GM18861 (cell line): ENCODE results near the gene SUPT5H.

ENCODE experiments used
- ATAC-seq: cut with Tn5 transposase; IDR thresholded peaks from one replicate; pipeline ENCODE4 v1.9.1; 2021; ENCODE audit not compliant: unreplicated experiment

SUPT5H gene

DNA sequence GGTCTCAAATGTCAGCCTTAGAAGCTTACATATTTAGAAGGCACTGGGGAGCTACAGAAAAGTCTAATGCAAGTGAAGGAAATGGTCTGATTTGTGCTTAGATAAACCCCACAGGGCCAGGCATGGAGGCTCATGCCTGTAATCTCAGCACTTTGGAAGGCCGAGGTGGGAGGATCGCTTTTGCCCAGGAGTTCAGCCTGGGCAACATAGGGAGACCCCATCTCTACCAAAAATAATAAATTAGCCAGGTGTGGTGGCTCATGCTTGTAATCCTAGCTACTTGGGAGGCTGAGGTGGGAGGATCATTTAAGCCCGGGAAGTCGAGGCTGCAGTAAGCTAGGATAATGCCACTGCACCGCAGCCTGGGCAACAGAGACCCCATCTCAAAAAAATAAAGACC, 50.7 kb downstream of the SUPT5H start:
- no peak for ATAC-seq

DNA sequence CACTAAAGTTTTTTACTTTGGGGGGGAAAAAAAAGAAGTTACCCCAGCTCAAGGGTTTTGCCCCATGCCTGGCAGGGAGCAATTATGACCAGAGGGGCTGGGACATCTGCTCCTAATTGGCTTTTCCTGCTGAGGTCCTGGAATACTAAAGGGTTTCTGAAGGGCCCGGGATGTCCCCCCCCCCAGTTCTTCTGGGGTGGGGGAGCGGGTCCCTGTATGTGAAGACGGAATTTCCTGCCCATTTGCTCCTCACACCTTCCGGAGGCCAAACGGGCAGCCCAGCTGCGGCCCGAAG, 52.3 kb downstream of the SUPT5H start:
- no peak for ATAC-seq

DNA sequence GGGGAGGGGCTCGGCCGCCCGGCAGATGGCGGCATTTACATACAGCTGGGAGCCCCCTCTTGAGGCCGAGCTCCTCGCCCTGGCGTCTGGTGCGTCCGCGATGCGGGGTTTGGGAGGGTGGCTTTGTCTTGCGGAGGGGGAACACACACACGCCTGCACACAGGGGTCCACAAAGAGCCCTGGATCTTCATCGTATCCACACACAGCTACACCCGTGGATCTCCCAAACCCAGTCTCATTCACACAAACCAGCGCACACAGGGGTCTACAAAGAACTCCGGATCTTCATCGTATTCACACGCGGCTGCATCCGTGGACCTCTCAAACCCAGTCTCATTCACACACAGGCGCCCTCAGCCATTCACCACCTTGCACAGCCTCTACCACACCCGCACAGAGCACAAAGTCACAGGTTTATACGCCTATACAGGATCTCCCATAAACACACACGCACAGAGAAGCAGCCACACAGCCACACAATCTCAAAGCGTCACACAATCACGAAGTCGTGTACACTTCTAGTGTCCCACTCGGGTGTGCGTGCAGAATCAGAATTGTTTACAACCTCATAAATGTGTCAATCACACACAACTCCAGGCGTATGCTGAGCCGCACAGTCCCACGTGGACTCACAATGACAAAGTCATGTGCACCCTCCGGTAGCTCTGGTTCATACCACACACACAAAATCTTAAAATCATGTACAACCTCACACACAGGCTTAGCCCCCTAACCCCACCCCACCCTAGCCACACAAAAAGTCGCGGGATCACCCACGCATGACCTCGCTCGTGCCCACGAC, 52.8 kb downstream of the SUPT5H start:
- ATAC-seq = no peak

DNA sequence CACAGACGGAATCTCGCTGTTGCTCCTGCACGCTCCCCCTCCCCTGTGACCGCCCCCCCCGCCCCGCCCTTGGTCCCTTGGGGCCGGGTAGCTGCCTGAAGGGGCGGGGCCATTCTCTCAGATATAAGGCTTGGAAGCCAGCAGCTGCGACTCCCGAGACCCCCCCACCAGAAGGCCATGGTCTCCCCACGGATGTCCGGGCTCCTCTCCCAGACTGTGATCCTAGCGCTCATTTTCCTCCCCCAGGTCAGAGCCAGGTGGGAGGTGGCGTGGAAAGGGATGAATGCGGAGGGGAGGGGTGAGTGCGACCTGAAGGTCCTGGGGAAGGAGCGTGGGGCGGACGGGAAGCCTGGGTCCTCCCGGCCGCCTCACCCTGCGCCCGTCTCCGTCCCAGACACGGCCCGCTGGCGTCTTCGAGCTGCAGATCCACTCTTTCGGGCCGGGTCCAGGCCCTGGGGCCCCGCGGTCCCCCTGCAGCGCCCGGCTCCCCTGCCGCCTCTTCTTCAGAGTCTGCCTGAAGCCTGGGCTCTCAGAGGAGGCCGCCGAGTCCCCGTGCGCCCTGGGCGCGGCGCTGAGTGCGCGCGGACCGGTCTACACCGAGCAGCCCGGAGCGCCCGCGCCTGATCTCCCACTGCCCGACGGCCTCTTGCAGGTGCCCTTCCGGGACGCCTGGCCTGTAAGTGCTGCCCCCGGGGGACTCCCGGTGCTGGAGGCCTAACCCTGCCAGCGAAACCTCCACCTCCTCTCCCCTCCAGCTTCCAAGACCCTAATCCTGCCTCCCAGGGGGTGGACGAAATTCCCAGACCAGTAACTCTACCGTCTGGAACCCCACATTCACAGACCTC, 53.6 kb downstream of the SUPT5H start, which contains the start of gene DLL3:
Gene DLL3 (plus strand): TSS at position 150 of the 845 bp plus-strand sequence. CDS start 28 bp downstream, at position 178.
- ATAC-seq = no peak

DNA sequence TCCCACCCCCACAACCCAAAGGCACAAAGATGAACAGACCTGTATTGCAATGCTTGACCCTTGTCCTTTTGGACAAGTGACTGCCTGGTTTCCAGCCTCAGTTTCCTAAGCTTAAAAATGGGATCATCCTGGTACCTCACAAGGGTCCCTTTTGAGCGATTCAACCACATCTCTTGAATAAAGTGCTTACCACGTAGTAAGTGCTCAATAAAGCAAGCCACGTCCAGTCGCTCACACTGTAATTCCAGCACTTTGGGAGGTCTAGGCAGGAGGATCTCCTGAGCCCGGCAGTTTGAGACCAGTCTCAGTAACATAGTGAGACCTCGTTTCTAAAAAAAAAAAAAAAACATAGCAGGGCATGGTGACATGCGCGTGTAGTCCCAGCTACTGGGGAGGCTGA, 54.5 kb downstream of the SUPT5H start:
- ATAC-seq = no peak

DNA sequence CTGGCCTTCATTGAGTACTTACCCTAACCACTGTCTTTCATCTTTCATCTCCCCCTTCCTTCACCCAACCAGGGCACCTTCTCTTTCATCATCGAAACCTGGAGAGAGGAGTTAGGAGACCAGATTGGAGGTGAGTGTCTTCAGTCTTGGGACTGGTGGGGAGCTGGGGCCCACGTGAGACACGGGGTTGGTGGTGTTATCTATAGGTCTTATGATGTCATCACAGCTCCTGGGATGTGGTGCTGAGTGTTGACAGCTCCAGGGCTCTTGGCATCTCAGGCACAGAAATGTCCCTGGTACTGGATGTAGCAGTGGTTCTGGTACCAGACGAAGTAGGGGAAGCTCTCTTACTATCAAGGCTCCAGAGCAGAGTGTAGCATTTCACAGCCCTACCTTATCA, 55.2 kb downstream of the SUPT5H start:
- no peak for ATAC-seq

DNA sequence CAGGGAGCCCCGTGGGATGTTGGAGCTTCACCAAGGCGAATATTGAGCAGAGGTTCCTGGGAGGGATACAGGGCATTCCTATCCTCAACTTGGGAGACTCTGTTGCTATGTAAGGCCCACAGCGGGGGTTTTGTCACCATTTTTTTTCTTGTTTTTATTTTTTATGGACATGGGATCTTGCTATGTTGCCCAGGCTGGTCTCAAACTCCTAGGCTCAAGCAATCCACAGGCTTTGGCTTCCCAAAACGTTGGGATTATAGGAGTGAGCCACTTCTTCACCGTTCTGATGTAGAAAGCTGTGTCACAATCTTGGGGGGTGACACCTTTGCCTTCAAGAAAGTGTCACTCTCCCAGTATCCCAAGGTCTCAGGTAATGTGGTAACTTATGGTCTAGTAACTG, 56.0 kb downstream of the SUPT5H start:
- ATAC-seq = no peak

DNA sequence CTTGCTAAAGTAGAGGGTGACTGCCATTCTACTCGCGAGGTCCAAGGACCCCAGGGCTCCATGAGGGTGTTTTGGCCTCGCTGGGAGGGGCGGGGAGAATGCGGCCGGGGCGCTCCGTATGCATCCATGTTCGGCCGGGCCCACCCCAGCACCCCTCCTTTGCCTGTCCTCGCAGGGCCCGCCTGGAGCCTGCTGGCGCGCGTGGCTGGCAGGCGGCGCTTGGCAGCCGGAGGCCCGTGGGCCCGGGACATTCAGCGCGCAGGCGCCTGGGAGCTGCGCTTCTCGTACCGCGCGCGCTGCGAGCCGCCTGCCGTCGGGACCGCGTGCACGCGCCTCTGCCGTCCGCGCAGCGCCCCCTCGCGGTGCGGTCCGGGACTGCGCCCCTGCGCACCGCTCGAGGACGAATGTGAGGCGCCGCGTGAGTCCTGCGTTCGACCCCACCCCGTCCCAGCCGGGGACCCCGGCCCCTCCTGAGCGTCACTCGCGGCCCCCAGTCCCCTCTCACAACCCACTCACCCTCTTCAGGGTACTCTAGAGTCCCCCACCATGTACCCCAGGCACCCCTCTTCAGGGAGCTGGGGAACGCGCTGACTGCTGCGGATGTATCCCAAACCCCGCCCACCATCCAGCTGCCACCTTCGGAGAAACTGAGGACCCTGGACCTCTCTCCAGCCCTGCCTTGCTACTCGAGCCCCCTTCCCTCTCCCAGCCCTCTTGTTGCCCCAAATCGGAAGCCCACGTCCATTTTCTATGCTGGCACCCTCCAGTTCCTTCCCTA, 57.4 kb downstream of the SUPT5H start:
- no peak for ATAC-seq

DNA sequence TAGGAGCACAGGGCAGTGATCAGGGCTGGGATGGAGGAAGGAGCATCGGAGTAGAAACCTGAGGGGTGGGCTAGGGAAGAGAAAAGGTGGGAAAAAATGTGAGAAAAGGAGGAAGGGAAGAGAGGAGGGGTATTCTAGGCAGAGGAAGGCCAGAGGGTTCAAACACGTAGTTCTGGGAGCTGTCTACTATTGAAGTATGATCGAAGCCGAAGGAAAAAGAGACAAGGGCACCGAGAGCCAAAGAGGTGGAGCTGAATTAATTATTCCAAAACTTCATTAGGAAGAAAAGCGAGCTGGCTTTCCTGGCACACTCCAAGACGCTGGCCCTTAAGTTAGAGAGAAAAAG, 61.2 kb downstream of the SUPT5H start:
- ATAC-seq = no peak

DNA sequence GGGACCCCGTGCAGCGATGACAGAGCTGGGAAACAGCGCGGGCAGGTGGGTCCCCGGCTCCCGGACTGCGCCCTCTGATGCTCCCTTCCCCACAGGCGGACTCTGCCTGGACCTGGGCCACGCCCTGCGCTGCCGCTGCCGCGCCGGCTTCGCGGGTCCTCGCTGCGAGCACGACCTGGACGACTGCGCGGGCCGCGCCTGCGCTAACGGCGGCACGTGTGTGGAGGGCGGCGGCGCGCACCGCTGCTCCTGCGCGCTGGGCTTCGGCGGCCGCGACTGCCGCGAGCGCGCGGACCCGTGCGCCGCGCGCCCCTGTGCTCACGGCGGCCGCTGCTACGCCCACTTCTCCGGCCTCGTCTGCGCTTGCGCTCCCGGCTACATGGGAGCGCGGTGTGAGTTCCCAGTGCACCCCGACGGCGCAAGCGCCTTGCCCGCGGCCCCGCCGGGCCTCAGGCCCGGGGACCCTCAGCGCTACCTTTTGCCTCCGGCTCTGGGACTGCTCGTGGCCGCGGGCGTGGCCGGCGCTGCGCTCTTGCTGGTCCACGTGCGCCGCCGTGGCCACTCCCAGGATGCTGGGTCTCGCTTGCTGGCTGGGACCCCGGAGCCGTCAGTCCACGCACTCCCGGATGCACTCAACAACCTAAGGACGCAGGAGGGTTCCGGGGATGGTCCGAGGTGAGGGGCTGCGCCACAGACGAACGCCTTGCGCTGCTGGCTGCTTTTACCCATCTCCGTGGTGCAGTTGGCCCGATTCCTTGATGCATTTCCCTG, 61.7 kb downstream of the SUPT5H start:
- no peak for ATAC-seq

DNA sequence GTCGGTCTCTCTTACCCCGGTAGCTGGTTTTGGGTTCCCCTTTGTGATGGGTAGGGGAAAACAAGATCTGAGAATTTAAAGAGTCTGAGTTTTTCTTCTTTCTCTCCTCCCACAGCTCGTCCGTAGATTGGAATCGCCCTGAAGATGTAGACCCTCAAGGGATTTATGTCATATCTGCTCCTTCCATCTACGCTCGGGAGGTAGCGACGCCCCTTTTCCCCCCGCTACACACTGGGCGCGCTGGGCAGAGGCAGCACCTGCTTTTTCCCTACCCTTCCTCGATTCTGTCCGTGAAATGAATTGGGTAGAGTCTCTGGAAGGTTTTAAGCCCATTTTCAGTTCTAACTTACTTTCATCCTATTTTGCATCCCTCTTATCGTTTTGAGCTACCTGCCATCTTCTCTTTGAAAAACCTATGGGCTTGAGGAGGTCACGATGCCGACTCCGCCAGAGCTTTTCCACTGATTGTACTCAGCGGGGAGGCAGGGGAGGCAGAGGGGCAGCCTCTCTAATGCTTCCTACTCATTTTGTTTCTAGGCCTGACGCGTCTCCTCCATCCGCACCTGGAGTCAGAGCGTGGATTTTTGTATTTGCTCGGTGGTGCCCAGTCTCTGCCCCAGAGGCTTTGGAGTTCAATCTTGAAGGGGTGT, 62.5 kb downstream of the SUPT5H start:
- no peak for ATAC-seq

DNA sequence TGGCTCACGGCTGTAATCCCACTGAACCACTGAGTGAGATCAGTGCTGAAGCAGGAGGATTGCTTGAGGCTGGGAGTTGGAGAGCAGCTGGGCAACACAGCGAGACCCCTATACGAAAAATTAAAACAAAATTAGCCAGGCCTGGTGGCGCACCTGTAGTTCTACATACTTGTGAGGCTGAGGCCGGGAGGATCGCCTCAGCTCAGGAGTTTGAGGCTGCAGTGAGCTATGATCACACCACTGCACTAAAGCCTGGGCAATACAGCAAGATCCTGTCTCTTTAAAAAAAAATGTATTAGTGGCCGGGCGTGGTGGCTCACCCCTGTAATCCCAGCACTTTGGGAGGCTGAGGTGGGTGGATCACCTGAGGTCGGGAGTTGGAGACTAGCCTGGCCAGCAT, 63.2 kb downstream of the SUPT5H start:
- ATAC-seq = no peak

DNA sequence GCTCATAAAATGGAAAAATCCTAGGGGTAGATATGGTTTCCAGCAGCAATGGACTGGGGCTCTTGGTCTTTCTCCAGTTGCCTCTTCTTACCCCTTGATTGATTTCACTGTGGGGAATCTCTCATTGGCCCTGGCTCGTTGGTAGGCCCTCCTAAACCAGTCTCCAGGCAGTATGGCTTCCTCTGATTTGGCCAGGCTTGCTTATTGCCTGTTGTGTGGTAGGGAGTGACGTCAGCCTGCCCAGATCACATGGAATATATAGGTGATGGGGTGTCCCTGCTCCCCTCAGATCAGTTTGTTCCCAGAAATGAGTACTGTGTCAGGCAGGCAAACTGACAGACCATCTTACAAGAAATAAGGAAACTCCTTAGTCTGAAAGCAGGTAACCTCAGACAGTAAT, 63.9 kb downstream of the SUPT5H start:
- no peak for ATAC-seq

DNA sequence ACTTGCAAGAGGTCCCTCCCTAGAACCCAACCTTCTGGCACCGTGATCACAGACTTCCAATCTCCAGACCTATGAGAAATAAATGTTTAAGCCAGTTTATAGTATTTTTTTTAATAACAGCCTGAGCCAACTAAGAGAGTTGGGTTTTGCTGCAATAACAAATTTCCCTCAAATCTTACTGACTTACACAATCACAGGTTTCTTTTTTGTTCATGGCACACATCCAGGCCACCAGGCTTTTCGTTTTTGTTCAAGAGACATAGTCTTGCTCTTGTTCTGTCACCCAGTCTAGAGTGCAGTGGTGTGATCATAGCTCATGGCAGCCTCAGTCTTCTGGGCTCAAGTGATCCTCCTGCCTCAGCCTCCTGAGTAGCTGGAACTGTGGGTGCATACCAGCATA, 67.6 kb downstream of the SUPT5H start:
- no peak for ATAC-seq

DNA sequence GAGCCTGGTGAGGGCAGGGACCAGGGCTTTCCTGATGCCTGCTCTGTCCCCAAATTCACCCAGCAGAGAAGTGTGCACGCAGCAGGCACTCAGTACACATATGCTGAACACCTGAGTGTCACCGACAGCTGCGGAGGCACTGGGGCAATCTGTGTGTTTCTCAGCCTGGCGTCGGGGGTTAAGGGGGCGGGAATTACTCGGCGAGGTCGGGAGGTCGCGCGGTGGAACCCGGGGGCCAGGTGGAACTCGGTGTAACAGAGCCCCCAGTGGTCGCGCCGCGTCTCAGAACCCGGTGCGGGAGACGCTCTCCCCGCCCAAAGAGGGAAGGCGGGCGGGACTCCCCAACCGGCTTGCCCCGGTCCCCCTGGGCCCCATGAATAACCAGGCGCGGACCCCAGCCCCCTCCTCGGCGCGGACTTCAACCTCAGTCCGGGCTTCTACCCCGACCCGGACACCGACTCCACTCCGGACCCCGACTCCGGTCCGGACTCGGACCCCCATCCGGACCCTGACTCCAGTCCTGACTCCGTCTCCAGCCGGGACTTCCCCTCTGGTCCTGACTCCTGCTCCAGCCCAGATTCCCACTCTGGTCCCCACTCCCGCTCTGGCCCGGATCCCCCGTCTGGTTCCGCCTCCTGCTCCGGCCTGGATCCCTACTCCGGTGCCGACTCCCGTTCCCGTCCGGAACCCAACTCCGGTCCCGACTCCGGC, 69.6 kb downstream of the SUPT5H start, which contains the start of gene SELENOV:
Gene SELENOV (plus strand): TSS at position 300 of the 711 bp plus-strand sequence. CDS start 74 bp downstream, at position 374.
- no peak for ATAC-seq

DNA sequence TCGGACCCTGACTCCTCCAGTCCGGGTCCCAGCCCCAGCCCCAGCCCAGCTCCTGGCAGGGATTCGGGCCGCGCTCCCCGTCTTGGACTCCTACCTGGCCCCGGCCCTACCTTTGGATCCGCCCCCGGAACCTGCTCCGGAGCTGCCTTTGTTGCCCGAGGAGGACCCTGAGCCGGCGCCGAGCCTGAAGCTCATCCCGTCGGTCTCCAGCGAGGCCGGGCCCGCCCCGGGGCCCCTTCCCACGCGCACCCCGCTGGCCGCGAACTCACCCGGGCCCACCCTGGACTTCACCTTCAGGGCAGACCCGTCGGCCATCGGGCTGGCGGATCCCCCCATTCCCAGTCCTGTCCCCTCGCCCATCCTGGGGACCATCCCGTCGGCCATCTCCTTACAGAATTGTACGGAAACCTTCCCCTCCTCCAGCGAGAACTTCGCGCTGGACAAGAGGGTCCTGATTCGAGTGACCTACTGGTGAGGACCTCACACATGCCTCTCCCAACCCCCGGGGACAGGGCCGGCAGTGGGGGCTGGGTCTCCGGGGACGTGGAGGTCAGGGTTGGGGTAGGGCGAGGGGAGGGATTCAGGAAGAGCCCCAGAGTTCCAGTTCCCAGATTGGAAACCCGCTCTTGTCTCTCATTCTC, 70.3 kb downstream of the SUPT5H start:
- ATAC-seq = no peak

DNA sequence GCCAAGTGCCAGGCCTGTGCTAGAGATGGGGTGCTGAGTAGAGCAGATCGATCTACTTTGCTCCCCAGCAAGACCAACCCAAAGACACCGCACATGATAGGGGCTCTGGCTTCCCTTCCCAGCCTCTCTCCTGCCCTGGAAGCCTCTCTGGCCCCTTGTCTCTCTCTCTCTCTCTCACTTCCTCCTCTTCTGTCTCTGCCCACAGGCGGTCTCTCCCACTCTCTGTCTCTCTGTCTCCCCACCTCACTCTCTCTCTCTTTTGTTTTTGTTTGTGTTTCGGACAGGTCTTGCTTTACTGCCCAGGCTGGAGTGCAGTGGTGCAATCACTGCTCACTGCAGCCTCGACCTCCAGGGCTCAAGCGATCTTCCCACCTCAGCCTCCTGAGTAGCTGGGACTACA, 70.9 kb downstream of the SUPT5H start:
- ATAC-seq = no peak

DNA sequence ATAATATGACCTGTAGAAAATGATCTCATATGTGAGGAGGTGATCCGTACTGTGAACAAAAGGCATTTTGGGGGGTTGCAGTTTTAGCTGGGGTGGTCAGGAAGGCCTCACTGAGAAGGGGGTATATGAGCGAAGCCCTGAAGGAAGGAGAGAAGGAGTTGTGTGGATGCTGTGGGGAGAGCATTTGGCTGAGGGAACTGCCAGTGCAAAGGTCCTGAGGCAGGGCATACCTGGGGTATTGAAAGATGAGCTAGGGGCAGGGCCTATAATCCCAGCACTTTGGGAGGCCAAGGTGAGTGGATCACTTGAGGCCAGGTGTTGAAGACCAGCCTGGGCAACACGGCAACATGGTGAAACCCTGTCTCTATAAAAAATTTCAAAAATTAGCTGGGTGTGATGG, 72.0 kb downstream of the SUPT5H start:
- ATAC-seq = no peak

DNA sequence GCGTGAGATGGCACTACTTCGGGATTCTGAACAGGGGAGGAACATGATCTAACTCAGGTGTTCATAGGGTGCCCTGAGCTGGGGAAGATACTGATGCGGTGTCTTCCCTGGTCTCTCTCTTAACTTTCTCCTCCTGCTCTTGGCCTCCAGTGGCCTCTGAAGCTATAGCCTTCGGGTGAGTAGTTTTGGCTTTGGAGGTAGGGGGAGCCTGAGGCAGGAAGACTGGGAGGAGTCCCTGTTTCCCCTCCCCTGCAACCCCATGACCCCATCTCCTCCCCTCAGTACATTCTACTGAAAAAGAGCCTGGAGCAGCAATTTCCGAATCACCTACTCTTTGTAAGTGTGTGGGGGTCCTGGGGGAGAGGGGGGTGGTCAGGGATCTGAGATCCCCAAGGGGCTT, 73.1 kb downstream of the SUPT5H start:
- ATAC-seq = no peak
